BLaER1 treated with 17β-estradiol and CSF1 and Interleukin-3, amounts not matched to agents 10 nM and 100 nM (cell line): ENCODE results near the gene CFAP77.

Source experiments
- H3K27ac ChIP-seq, 11 experiments: shearing (Covaris generic); formaldehyde crosslinking; 2 replicates each; pipeline ENCODE4 v1.8.1; 2022
- H3K27me3 ChIP-seq, 11 experiments: shearing (Covaris generic); formaldehyde crosslinking; 2 replicates each; pipeline ENCODE4 v1.8.1; 2022
- H3K36me3 ChIP-seq, 11 experiments: shearing (Covaris generic); formaldehyde crosslinking; 2 replicates each; pipeline ENCODE4 v1.8.1; 2022
- H3K4me1 ChIP-seq, 10 experiments: shearing (Covaris generic); formaldehyde crosslinking; 2 replicates each; pipeline ENCODE4 v1.8.1; 2022
- H3K4me2 ChIP-seq, 11 experiments: shearing (Covaris generic); formaldehyde crosslinking; 2 replicates each; pipeline ENCODE4 v1.8.1; 2022
- H3K4me3 ChIP-seq, 10 experiments: shearing (Covaris generic); formaldehyde crosslinking; 2 replicates each; pipeline ENCODE4 v1.8.1; 2022
- H3K9ac ChIP-seq, 11 experiments: shearing (Covaris generic); formaldehyde crosslinking; 2 replicates each; pipeline ENCODE4 v1.8.1; 2022
- H3K9me3 ChIP-seq, 11 experiments: shearing (Covaris generic); formaldehyde crosslinking; replicated peaks in 1 of 11; 2 replicates each; pipeline ENCODE4 v1.8.1; 2022
- H4K20me1 ChIP-seq, 11 experiments: shearing (Covaris generic); formaldehyde crosslinking; 2 replicates each; pipeline ENCODE4 v1.8.1; 2022
- Cebpa-rat ChIP-seq, 11 experiments: shearing (Covaris generic); IDR thresholded peaks; 2 replicates each; pipeline ENCODE4 v1.8.1; 2022

Gene CFAP77

DNA sequence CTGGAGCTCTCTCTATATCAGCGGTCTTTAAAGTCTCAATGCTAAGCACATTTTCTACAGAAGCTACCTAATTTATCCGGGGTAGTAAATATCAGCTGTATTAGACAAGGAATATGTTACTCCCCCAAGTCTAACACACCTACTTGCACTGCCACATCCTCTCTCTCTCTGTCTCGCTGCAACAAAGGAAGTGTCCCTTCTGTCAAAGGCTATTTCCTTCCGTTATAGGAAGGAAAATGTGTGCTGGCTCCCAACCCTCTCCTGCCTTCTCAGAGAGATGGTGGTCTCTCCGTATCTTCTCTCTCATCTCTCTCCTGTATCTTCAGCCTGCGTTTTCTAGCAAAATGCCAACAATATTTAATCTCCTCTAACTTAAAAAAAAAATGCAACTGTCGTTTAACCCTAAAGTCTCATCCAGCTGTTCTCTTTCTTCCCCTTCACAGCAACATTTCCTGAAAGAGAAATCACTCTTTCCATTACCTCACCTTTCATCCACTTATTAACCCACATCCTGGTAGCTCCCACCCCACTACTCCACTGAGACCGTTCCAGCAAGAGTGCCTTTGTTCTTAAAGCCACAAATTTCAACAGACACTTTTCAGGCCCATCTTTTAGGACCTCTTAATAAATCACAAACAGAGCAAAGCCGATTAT, 5.7 kb upstream of the CFAP77 start:
- H3K4me1 ChIP-seq = peaks cover 36 to 55% (median 46%) of the 10 kb centered on the region in 10 experiments
- peak overlapping the region; percentile 81 to 98 (median 94) for H3K4me2 ChIP-seq

DNA sequence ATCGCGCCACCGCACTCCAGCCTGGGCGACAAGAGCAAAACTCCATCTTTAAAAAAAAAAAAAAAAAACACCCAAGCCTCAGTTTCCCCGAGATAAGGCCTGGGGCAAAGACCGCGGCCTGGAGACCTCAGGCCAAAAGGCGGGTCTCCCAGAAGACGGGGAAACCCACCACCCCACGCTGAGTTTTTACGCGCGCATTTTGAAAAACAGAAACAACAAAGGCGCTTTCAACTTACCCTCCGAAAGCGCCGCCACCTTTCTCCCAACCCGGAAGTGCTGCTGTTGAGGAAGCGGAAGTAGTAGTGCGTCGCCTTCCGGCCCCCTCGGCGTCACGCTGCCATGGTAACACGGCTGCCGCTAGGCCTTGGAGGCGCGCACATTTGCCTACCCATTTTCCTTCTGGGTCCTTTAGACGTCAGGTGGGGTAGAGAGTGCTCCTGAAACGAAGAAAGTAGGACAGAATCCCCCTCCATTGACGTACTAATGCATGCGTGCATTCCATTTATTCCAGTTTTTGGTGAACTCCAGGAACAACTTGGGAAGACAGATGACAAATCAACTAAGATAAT, 3.4 kb upstream of the CFAP77 start, which contains the start of gene TTF1:
TSS of gene TTF1 (minus strand) at position 287 of the 569 bp plus-strand sequence. CDS start 4,019 bp downstream, outside the sequence.
- Histone ChIP-seq H4K20me1 (peaks cover 0 to 28% (median 13%) of the 10 kb centered on the region in 11 experiments; a peak in 16 of 22 replicates), H3K9ac (peak within 1 kb of the TSS; percentile 82 to 99 (median 91)), H3K9me3 (no peaks in the 10 kb centered on the region), H3K4me2 (peak within 1 kb of the TSS; percentile 81 to 98 (median 94)), H3K36me3 (peaks cover 12 to 22% (median 21%) of the 10 kb centered on the region in 11 experiments), H3K27me3 (peaks cover 21 to 32% (median 26%) of the 10 kb centered on the region in 11 experiments), H3K27ac (peak within 1 kb of the TSS; percentile 58 to 97 (median 89); a peak in 21 of 22 replicates), H3K4me3 (peak within 1 kb of the TSS; percentile 71 to 94 (median 85)), H3K4me1 (peaks cover 51 to 75% (median 63%) of the 10 kb centered on the region in 10 experiments)
- no peak for TF ChIP-seq Cebpa-rat (IDR thresholded peaks at IDR 0.05)

More for the DNA sequence above, 5.7 kb upstream of the CFAP77 start:
- Histone ChIP-seq H3K36me3 (peaks cover 34 to 45% (median 43%) of the 10 kb centered on the region in 11 experiments), H3K4me3 (peak overlapping the region; percentile 71 to 94 (median 85)), H3K9ac (peak overlapping the region; percentile 82 to 99 (median 91); a peak in 21 of 22 replicates), H3K27ac (peak overlapping the region in 9 of 11 experiments; percentile 80 to 97 (median 91); a peak in 18 of 22 replicates), H4K20me1 (peaks cover 0 to 26% (median 12%) of the 10 kb centered on the region in 11 experiments; a peak in 12 of 22 replicates), H3K9me3 (no peaks in the 10 kb centered on the region), H3K27me3 (peaks cover 3 to 10% (median 4%) of the 10 kb centered on the region in 11 experiments; a peak in 21 of 22 replicates)
- peak in 4 of 11 experiments; percentile 31 to 90 (median 60); a peak in 6 of 22 replicates for TF ChIP-seq Cebpa-rat (IDR thresholded peaks at IDR 0.05)

GRCh38 chr9:132407196-132407595, 2.8 kb upstream of the CFAP77 start:
- Histone ChIP-seq H3K27ac (peak overlapping the region in 2 of 11 experiments; percentile 80 to 92; a peak in 2 of 22 replicates), H3K9me3 (no peaks in the 10 kb centered on the region), H3K27me3 (peaks cover 21 to 32% (median 26%) of the 10 kb centered on the region in 11 experiments), H3K9ac (peak overlapping the region in 7 of 11 experiments; percentile 7 to 99 (median 91); a peak in 9 of 22 replicates), H4K20me1 (peaks cover 0 to 23% (median 13%) of the 10 kb centered on the region in 11 experiments; a peak in 16 of 22 replicates), H3K4me3 (peak overlapping the region; percentile 71 to 94 (median 85); a peak in 15 of 20 replicates), H3K4me1 (peaks cover 51 to 73% (median 64%) of the 10 kb centered on the region in 10 experiments), H3K4me2 (peak overlapping the region; percentile 60 to 98 (median 93)), H3K36me3 (peaks cover 7 to 16% (median 15%) of the 10 kb centered on the region in 11 experiments)
- TF ChIP-seq Cebpa-rat (IDR thresholded peaks at IDR 0.05) = no peak

- H3K9ac ChIP-seq = no peak overlapping the region
- TF ChIP-seq Cebpa-rat (IDR thresholded peaks at IDR 0.05) = no peak
- peaks cover 0 to 23% (median 11%) of the 10 kb centered on the region in 11 experiments; a peak in 14 of 22 replicates for H4K20me1 ChIP-seq
- H3K27ac ChIP-seq = no peak overlapping the region
- H3K27me3 ChIP-seq = peaks cover 21 to 32% (median 26%) of the 10 kb centered on the region in 11 experiments
- H3K9me3 ChIP-seq = no peaks in the 10 kb centered on the region
- H3K36me3 ChIP-seq = peaks cover 0 to 3% (median 2%) of the 10 kb centered on the region in 11 experiments; a peak in 6 of 22 replicates
- H3K4me3 ChIP-seq = no peak overlapping the region
- no peak overlapping the region for H3K4me2 ChIP-seq
- H3K4me1 ChIP-seq = peaks cover 46 to 60% (median 51%) of the 10 kb centered on the region in 10 experiments
Observed at GRCh38 chr9:132408521-132408920, 1.5 kb upstream of the CFAP77 start.

DNA sequence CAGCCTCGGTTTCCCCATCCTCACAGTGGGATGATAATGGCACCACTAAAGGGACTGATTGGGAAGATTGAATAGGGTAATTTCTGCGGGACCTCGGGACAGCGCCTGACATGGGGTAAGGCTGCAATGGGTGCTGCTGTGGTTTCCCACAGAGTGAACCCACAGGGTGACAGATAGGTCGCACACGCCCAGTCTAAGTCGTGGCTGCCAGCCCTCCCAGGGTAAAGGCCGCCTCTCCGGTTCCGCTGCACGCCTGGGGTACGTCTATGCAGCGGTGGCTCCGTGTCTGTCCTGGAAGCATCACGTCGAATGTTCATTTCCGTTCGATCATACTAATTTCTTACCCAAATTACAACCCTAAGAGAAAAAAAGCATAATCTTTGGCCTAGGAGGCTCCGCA, 631 bp downstream of the CFAP77 start:
- no peak for TF ChIP-seq Cebpa-rat (IDR thresholded peaks at IDR 0.05)
- H3K27ac ChIP-seq = no peak overlapping the region; a peak in 1 of 22 replicates
- H4K20me1 ChIP-seq = peaks cover 0 to 23% (median 10%) of the 10 kb centered on the region in 11 experiments; a peak in 12 of 22 replicates
- peak overlapping the region in 10 of 11 experiments; percentile 71 to 86 (median 80); a peak in 14 of 22 replicates for H3K9ac ChIP-seq
- peaks cover 21 to 38% (median 31%) of the 10 kb centered on the region in 11 experiments for H3K27me3 ChIP-seq
- no peaks in the 10 kb centered on the region for H3K9me3 ChIP-seq
- H3K4me1 ChIP-seq = peaks cover 25 to 44% (median 36%) of the 10 kb centered on the region in 10 experiments
- peak overlapping the region; percentile 88 to 99 (median 96) for H3K4me2 ChIP-seq
- no peaks in the 10 kb centered on the region for H3K36me3 ChIP-seq
- H3K4me3 ChIP-seq = peak overlapping the region; percentile 37 to 70 (median 60)

- H3K27me3 ChIP-seq = peaks cover 21 to 38% (median 31%) of the 10 kb centered on the region in 11 experiments
- H3K9ac ChIP-seq = peak overlapping the region in 3 of 11 experiments; percentile 75 to 85 (median 82); a peak in 6 of 22 replicates
- no peak overlapping the region for H3K27ac ChIP-seq
- H3K4me2 ChIP-seq = peak overlapping the region; percentile 88 to 99 (median 96)
- peaks cover 23 to 44% (median 35%) of the 10 kb centered on the region in 10 experiments for H3K4me1 ChIP-seq
- H3K9me3 ChIP-seq = no peaks in the 10 kb centered on the region
- H3K4me3 ChIP-seq = peak overlapping the region in 8 of 10 experiments; percentile 37 to 70 (median 62); a peak in 13 of 20 replicates
- TF ChIP-seq Cebpa-rat (IDR thresholded peaks at IDR 0.05) = no peak
- H4K20me1 ChIP-seq = peaks cover 0 to 23% (median 9%) of the 10 kb centered on the region in 11 experiments; a peak in 12 of 22 replicates
- no peaks in the 10 kb centered on the region for H3K36me3 ChIP-seq
Observed at GRCh38 chr9:132411091-132411508, 1.1 kb downstream of the CFAP77 start.

DNA sequence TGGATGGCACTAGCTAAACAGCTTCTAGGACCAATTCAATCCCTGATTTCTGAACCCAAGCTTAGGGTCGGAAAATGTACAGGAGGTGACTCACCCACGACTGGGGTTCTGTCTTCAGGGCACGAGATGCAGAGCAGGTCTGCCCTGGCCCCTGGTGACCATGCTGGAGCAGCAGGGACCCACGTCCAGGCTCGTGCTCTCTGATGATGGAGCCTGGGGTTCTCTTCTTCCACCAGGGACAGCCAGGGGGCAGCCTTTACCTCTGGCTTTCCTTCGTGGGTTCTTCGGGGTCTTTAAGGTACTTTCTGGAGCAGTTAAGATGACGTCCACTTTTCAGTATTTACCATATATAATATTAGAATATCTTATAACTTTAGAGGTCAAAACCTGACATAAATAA, 2.1 kb downstream of the CFAP77 start:
- H4K20me1 ChIP-seq = peaks cover 0 to 22% (median 8%) of the 10 kb centered on the region in 11 experiments; a peak in 12 of 22 replicates
- TF ChIP-seq Cebpa-rat (IDR thresholded peaks at IDR 0.05) = no peak
- H3K36me3 ChIP-seq = no peaks in the 10 kb centered on the region
- no peak overlapping the region for H3K4me3 ChIP-seq
- H3K27me3 ChIP-seq = peaks cover 21 to 38% (median 31%) of the 10 kb centered on the region in 11 experiments
- H3K9me3 ChIP-seq = no peaks in the 10 kb centered on the region
- peak overlapping the region in 4 of 11 experiments; percentile 9 to 97 (median 50); a peak in 6 of 22 replicates for H3K4me2 ChIP-seq
- H3K27ac ChIP-seq = no peak overlapping the region
- no peak overlapping the region for H3K9ac ChIP-seq
- H3K4me1 ChIP-seq = peaks cover 19 to 40% (median 31%) of the 10 kb centered on the region in 10 experiments

DNA sequence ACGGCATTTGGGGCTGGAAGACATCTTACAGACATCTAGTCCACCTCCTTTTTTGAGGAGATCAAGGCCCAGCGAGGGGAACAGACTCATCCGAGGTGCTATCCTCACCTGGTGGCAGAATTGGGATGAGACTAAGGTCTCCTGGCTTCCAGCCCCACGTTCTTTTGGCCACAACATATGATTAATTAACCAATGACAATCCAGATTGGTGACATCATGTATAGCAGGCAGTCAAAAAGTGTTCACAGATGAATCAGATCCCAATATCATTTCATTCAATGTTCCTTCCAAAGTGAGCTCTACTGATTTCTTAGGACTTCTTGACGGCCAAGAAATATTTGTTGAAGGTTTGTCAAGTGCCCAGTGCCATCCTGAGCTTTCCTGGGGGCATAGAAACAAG, 3.9 kb downstream of the CFAP77 start:
- Histone ChIP-seq H3K4me1 (peaks cover 16 to 41% (median 28%) of the 10 kb centered on the region in 10 experiments), H3K9ac (no peak overlapping the region), H3K4me3 (no peak overlapping the region), H4K20me1 (peaks cover 0 to 14% (median 8%) of the 10 kb centered on the region in 11 experiments; a peak in 11 of 22 replicates), H3K27ac (no peak overlapping the region), H3K4me2 (no peak overlapping the region), H3K36me3 (no peaks in the 10 kb centered on the region), H3K9me3 (no peaks in the 10 kb centered on the region), H3K27me3 (peaks cover 21 to 38% (median 31%) of the 10 kb centered on the region in 11 experiments)
- no peak for TF ChIP-seq Cebpa-rat (IDR thresholded peaks at IDR 0.05)
